GM12878 (cell line): ENCODE measurements around the gene OCA2. TPM values are rescaled to one million over a fixed set of nuclear protein-coding genes. Genes with fewer than 3 reads are reported as not detected.

ENCODE experiments used
- ATAC-seq: fragments of 200-7000 bp; cut with Tn5 transposase; 3 replicates; pipeline ENCODE4 v1.9.1; 2020; ENCODE audit warnings: mild to moderate bottlenecking, moderate library complexity
- BruUV-seq: library from RNA; stranded (reverse); fragments of 400-500 nt; replicated peaks from 2 replicates; lab custom pipeline; 2021; lab: Mats Ljungman, UMichigan
- CTCF ChIA-PET: fragments of 300-600 bp; sonication (Branson Sonifier 250); formaldehyde crosslinking; extraction: SDS; loops from one replicate; lab custom pipeline; 2021; ENCODE audit warnings: inconsistent platforms; lab: Yijun Ruan, JAX
- POLR2A ChIA-PET: fragments of 350-600 bp; formaldehyde crosslinking; extraction: SDS; loops from one replicate; lab custom pipeline; 2021; ENCODE audit warnings: inconsistent platforms; lab: Charles Lee
- RAD21 ChIA-PET: fragments of 300-600 bp; sonication (Branson Sonifier 250); formaldehyde crosslinking; loops from one replicate; lab custom pipeline; 2023; ENCODE audit warnings: antibody characterized with exemption; ENCODE audit not compliant: unreplicated experiment; lab: Charles Lee
- SMC1A ChIA-PET: fragments of 300-600 bp; sonication (Branson Sonifier 250); formaldehyde crosslinking; loops from one replicate; lab custom pipeline; 2023; ENCODE audit not compliant: unreplicated experiment, uncharacterized antibody; lab: Charles Lee
- DNase-seq: peaks from one replicate; pipeline ENCODE4 v3.0.0-alpha.2; 2011; ENCODE audit warnings: low read depth, low spot score
- FAIRE-seq: peaks from 3 replicates; lab custom pipeline; 2011; peaks lifted over from hg19 to GRCh38; lab: Jason Lieb, UNC
- H2AFZ ChIP-seq: 2 replicates; pipeline ENCODE4 v1.6.0; 2011; ENCODE audit warnings: low read depth, low read length, control low read depth; ENCODE audit not compliant: control insufficient read depth
- H3K27ac ChIP-seq: 2 replicates; pipeline ENCODE4 v1.5.1; 2011; ENCODE audit warnings: control low read depth; ENCODE audit not compliant: control insufficient read depth, insufficient read depth
- H3K27me3 ChIP-seq, 2 experiments: replicated peaks in 1 of 2; 2 replicates each; pipeline versions ENCODE4 v1.6.0 to v1.6.1; 2011; ENCODE audit warnings: low read length in 1 of 2; ENCODE audit not compliant: control insufficient read depth in 2 of 2, insufficient read depth in 2 of 2
- H3K36me3 ChIP-seq, 2 experiments: 2 replicates each; pipeline ENCODE4 v1.5.1; 2011; ENCODE audit warnings: low read length in 1 of 2; ENCODE audit not compliant: control insufficient read depth in 2 of 2, insufficient read depth in 2 of 2
- H3K4me1 ChIP-seq: 2 replicates; pipeline ENCODE4 v1.6.1; 2011; ENCODE audit warnings: mild to moderate bottlenecking, low read length, moderate library complexity, mixed read lengths; ENCODE audit not compliant: control insufficient read depth, insufficient read depth
- H3K4me2 ChIP-seq: 2 replicates; pipeline ENCODE4 v1.6.0; 2011; ENCODE audit warnings: control low read depth; ENCODE audit not compliant: control insufficient read depth, insufficient read depth
- H3K4me3 ChIP-seq: fragments of 200-600 bp; sonication (generic); 2 replicates; pipeline ENCODE4 v1.5.1; 2016
- H3K79me2 ChIP-seq: 2 replicates; pipeline ENCODE4 v1.6.0; 2011; ENCODE audit warnings: low read length; ENCODE audit not compliant: control insufficient read depth, insufficient read depth
- H3K9ac ChIP-seq: 2 replicates; pipeline ENCODE4 v1.8.0; 2011; ENCODE audit warnings: low read length, control low read depth, mixed read lengths; ENCODE audit not compliant: control insufficient read depth, insufficient read depth
- H3K9me3 ChIP-seq: replicated peaks from 3 replicates; pipeline ENCODE4 v1.5.1; 2011; ENCODE audit warnings: mild to moderate bottlenecking, low read length; ENCODE audit not compliant: control insufficient read depth, insufficient read depth
- H4K20me1 ChIP-seq: 2 replicates; pipeline ENCODE4 v1.6.0; 2011; ENCODE audit not compliant: control insufficient read depth, insufficient read depth
- BCL11A ChIP-seq: IDR thresholded peaks from 2 replicates; pipeline ENCODE4 v1.6.1; 2011; ENCODE audit warnings: low read depth, low read length
- BHLHE40 ChIP-seq, 2 experiments: fragments of 450-650 bp in 1 of 2; IDR thresholded peaks; 2 replicates each; pipeline ENCODE4 v1.6.1; 2011 to 2017; ENCODE audit warnings: low read depth in 2 of 2, borderline replicate concordance in 1 of 2, improper control_type of control experiment in 1 of 2, low read length in 1 of 2, mild to moderate bottlenecking in 1 of 2
- CTCF ChIP-seq, 3 experiments: IDR thresholded peaks in 2 of 3; conservative IDR thresholded peaks in 1 of 3; 2 replicates each; pipeline ENCODE4 v1.5.1; 2011; ENCODE audit warnings: low read depth in 3 of 3, low read length in 3 of 3, mild to moderate bottlenecking in 3 of 3, control low read depth in 2 of 3, moderate library complexity in 2 of 3, inconsistent platforms in 1 of 3, mixed read lengths in 1 of 3; ENCODE audit not compliant: control insufficient read depth in 2 of 3, insufficient read depth in 1 of 3; ENCODE audit errors: extremely low read depth in 1 of 3
- E2F8 ChIP-seq: fragments of 450-650 bp; IDR thresholded peaks from 2 replicates; pipeline ENCODE4 v1.6.1; 2018; ENCODE audit warnings: mild to moderate bottlenecking, low read depth, moderate library complexity; ENCODE audit not compliant: partially characterized antibody
- EZH2 ChIP-seq: IDR thresholded peaks from 2 replicates; pipeline ENCODE4 v1.6.1; 2012; ENCODE audit warnings: low read depth, mild to moderate bottlenecking, control low read depth, inconsistent platforms, low read length, borderline replicate concordance; ENCODE audit not compliant: control insufficient read depth
- HDAC2 ChIP-seq: fragments of 200-600 bp; sonication (generic); IDR thresholded peaks from 2 replicates; pipeline ENCODE4 v1.6.1; 2017
- MTA2 ChIP-seq: fragments of 450-650 bp; IDR thresholded peaks from 2 replicates; pipeline ENCODE4 v1.6.1; 2016; ENCODE audit warnings: low read depth, mild to moderate bottlenecking, moderate library complexity
- NBN ChIP-seq: fragments of 450-650 bp; IDR thresholded peaks from 2 replicates; pipeline ENCODE4 v1.6.1; 2016
- PKNOX1 ChIP-seq: fragments of 450-650 bp; IDR thresholded peaks from 2 replicates; pipeline ENCODE4 v1.6.1; 2016; ENCODE audit warnings: mild to moderate bottlenecking
- RAD21 ChIP-seq: IDR thresholded peaks from 2 replicates; pipeline ENCODE4 v1.6.1; 2011; ENCODE audit warnings: mild to moderate bottlenecking, low read depth, low read length, moderate library complexity; ENCODE audit not compliant: insufficient read depth
- RB1 ChIP-seq: fragments of 450-650 bp; formaldehyde crosslinking; IDR thresholded peaks from 2 replicates; pipeline ENCODE4 v1.6.1; 2017; ENCODE audit warnings: mild to moderate bottlenecking, borderline replicate concordance
- TBL1XR1 ChIP-seq: IDR thresholded peaks from 2 replicates; pipeline ENCODE4 v1.6.1; 2012; ENCODE audit warnings: low read depth, low read length, improper control_type of control experiment
- TCF3 ChIP-seq: IDR thresholded peaks from 2 replicates; pipeline ENCODE4 v1.6.1; 2012; ENCODE audit warnings: low read depth, mild to moderate bottlenecking, low read length, borderline replicate concordance; ENCODE audit not compliant: insufficient read depth
- ZNF274 ChIP-seq: IDR thresholded peaks from one replicate; pipeline ENCODE4 v1.8.0; 2011; ENCODE audit not compliant: insufficient read length, insufficient read depth
- ZNF687 ChIP-seq: fragments of 450-650 bp; IDR thresholded peaks from 2 replicates; pipeline ENCODE4 v1.6.1; 2017; ENCODE audit warnings: mild to moderate bottlenecking, moderate library complexity
- WGBS: methylation state at CpG from one replicate; pipeline ENCODE4 v1.1.6; 2016; ENCODE audit warnings: low lambda C conversion rate; ENCODE audit not compliant: insufficient replicate concordance, insufficient coverage; ENCODE audit errors: missing lambda C conversion rate; 5-methylcytosine and 5-hydroxymethylcytosine counted together
- in situ Hi-C: fragments of 300-500 bp; cut with MboI; formaldehyde crosslinking; loops from 9 replicates; pipeline ENCODE4 v1.14.3; 2018; ENCODE audit warnings: mixed read lengths
- intact Hi-C: fragments of 100-400 bp; cut with micrococcal nuclease; formaldehyde crosslinking; loops from one replicate; pipeline ENCODE4 v1.14.2; 2022; ENCODE audit not compliant: unreplicated experiment
- polyA plus RNA-seq, 11 experiments: library from polyadenylated mRNA; depleted of rRNA in 4 of 11; unstranded in 6 of 11; stranded (reverse) in 5 of 11; fragments of >200 nt; fragmentation: Nextera tagmentation in 4 of 11; fragmentation: Illumina TruSeq in 1 of 11; extraction: Ambion mirVana in 4 of 11; extraction: Trizol in 1 of 11; gene quantifications; 1 replicate in 1 of 11; 2 replicates in 10 of 11; pipeline versions ENCODE4 v1.2.1 to v1.2.3, GENCODE V29; 2011 to 2016; ENCODE audit warnings: inconsistent platforms in 2 of 11, missing spikeins in 2 of 11, low read depth in 1 of 11
- total RNA-seq, 4 experiments: library from RNA; depleted of rRNA in 3 of 4; stranded (reverse); fragments of >200 nt in 3 of 4; fragmentation: Illumina TruSeq in 1 of 4; extraction: Trizol in 1 of 4; gene quantifications; 2 replicates each; pipeline versions ENCODE4 v1.2.1 to v1.2.3, GENCODE V29; 2013 to 2021

The OCA2 gene
- total and polyA plus RNA-seq, 10 of the 15 experiments (the other 5 are each of a cell fraction or from before 2014, with no cell fraction given), result 0.04 to 1.8 TPM; not detected in 8

- ChIA-PET CTCF (interaction anchor here (1.6 to 2.3 kb wide), 2 partner anchors 10 to 1234 kb away, joined by 5 to 7 read pairs; no protein-coding TSS in a partner anchor), POLR2A (no interaction called here), RAD21 (no interaction called here), SMC1A (no interaction called here)
- FAIRE-seq (no peak), ATAC-seq (no peak), DNase-seq (no peak)
- in situ Hi-C loops, result loop anchor here (5.0 kb wide), 1 partner anchor 1233 kb away; no protein-coding TSS in a partner anchor
- Histone ChIP-seq H3K36me3 (peaks cover 8 to 13% of the 10 kb centered on the region in 2 experiments; a peak in 3 of 4 replicates), H3K79me2 (no peaks in the 10 kb centered on the region), H3K4me2 (no peak overlapping the region), H3K4me1 (no peaks in the 10 kb centered on the region), H3K27me3 (no peaks in the 10 kb centered on the region), H3K4me3 (no peak overlapping the region), H4K20me1 (no peaks in the 10 kb centered on the region), H2AFZ (no peak overlapping the region), H3K9ac (no peak overlapping the region), H3K27ac (no peak overlapping the region), H3K9me3 (no peaks in the 10 kb centered on the region)
- BruUV-seq, result no TSS peak
- 95% methylated on average over 10 of the region's 10 CpGs for WGBS
- intact Hi-C loops, result no loop called here
- TF ChIP-seq RB1 (no peak), EZH2 (no peak), ZNF274 (no peak), TBL1XR1 (no peak), BCL11A (no peak), TCF3 (no peak), CTCF (IDR thresholded peaks at IDR 0.05 in 2 of 3, conservative IDR thresholded peaks at IDR 0.05 in 1 of 3; ENCODE audit: control insufficient read depth in 2 of 3, extremely low read depth in 1 of 3, insufficient read depth in 1 of 3, low read depth in 3 of 3, low read length in 3 of 3) (no peak), E2F8 (no peak), NBN (no peak), RAD21 (no peak), BHLHE40 (IDR thresholded peaks at IDR 0.05; ENCODE audit: borderline replicate concordance in 1 of 2, low read depth in 2 of 2, low read length in 1 of 2) (no peak), MTA2 (no peak), ZNF687 (no peak), HDAC2 (no peak), PKNOX1 (no peak)
Observed at GRCh38 chr15:28124841-28125240, 25.7 kb upstream of the OCA2 start.
